ENCODE measurements around the gene SDF4.

- TF ChIP-seq CTCF (conservative IDR thresholded peaks at IDR 0.05): no peak
- TF ChIP-seq ZFX (IDR thresholded peaks at IDR 0.05): no peak
These were observed 60.6 kb downstream of the SDF4 start for GRCh38 chr1:1171161-1171545.
